ENCODE data around the gene LGALS1. TPM values are rescaled to one million over a fixed set of nuclear protein-coding genes. Genes with fewer than 3 reads are reported as not detected.

The LGALS1 gene
- total RNA-seq (2014; rRNA removed; shearing (Covaris generic)), result 7,179 and 7,611 TPM in 2 replicates

GRCh38 chr22:37674951-37675929 lies at the start of gene LGALS1:
Gene LGALS1 (plus strand): TSS chr22:37675636. CDS start chr22:37675703, 67 bp downstream.
- peak; percentile 96 for DNase-seq (ENCODE audit: low read depth)

- no peak for DNase-seq (ENCODE audit: low read depth)
Observed at GRCh38 chr22:37625737-37626136, 49.7 kb upstream of the LGALS1 start.

GRCh38 chr22:37626144-37626543 lies 49.3 kb upstream of the LGALS1 start:
- DNase-seq (ENCODE audit: low read depth), result peak; percentile 78

GRCh38 chr22:37626556-37627075 lies 48.8 kb upstream of the LGALS1 start:
- DNase-seq (ENCODE audit: low read depth), result no peak

GRCh38 chr22:37627121-37627520 lies 48.3 kb upstream of the LGALS1 start:
- no peak for DNase-seq (ENCODE audit: low read depth)

GRCh38 chr22:37627545-37627944 lies 47.9 kb upstream of the LGALS1 start:
- no peak for DNase-seq (ENCODE audit: low read depth)

- no peak for DNase-seq (ENCODE audit: low read depth)
Observed at GRCh38 chr22:37628830-37629229, 46.6 kb upstream of the LGALS1 start.

GRCh38 chr22:37629928-37630327 lies 45.5 kb upstream of the LGALS1 start:
- no peak for DNase-seq (ENCODE audit: low read depth)

GRCh38 chr22:37630839-37631435 lies 44.5 kb upstream of the LGALS1 start:
- DNase-seq (ENCODE audit: low read depth), result no peak

GRCh38 chr22:37631448-37632173 lies 43.8 kb upstream of the LGALS1 start:
- DNase-seq (ENCODE audit: low read depth), result no peak

- no peak for DNase-seq (ENCODE audit: low read depth)
Observed at GRCh38 chr22:37632174-37633088, 43.0 kb upstream of the LGALS1 start.

- peak; percentile 64 for DNase-seq (ENCODE audit: low read depth)
Observed at GRCh38 chr22:37633089-37633624, 42.3 kb upstream of the LGALS1 start.

- peak; percentile 96 for DNase-seq (ENCODE audit: low read depth)
Observed at GRCh38 chr22:37633625-37634416, 41.6 kb upstream of the LGALS1 start.

GRCh38 chr22:37634417-37634924 lies 41.0 kb upstream of the LGALS1 start:
- no peak for DNase-seq (ENCODE audit: low read depth)

GRCh38 chr22:37635157-37635556 lies 40.3 kb upstream of the LGALS1 start:
- DNase-seq (ENCODE audit: low read depth), result no peak

- DNase-seq (ENCODE audit: low read depth), result peak; percentile 97
Observed at GRCh38 chr22:37636186-37636948, 39.1 kb upstream of the LGALS1 start.

GRCh38 chr22:37636949-37637273 lies 38.5 kb upstream of the LGALS1 start:
- no peak for DNase-seq (ENCODE audit: low read depth)

GRCh38 chr22:37638391-37639069 lies 36.9 kb upstream of the LGALS1 start:
- no peak for DNase-seq (ENCODE audit: low read depth)
